GM12878 (cell line): ENCODE measurements around the gene CMTM3.

ENCODE experiments used
- CREB1 ChIP-seq: IDR thresholded peaks from 2 replicates; pipeline ENCODE4 v1.6.1; 2012; ENCODE audit warnings: low read depth, mild to moderate bottlenecking, inconsistent platforms
- EZH2 ChIP-seq: IDR thresholded peaks from 2 replicates; pipeline ENCODE4 v1.6.1; 2012; ENCODE audit warnings: low read depth, mild to moderate bottlenecking, control low read depth, inconsistent platforms, low read length, borderline replicate concordance; ENCODE audit not compliant: control insufficient read depth
- GABPA ChIP-seq: IDR thresholded peaks from 2 replicates; pipeline ENCODE4 v1.6.1; 2014; ENCODE audit warnings: antibody characterized with exemption, low read depth, mild to moderate bottlenecking, inconsistent platforms
- MEF2B ChIP-seq: fragments of 450-650 bp; IDR thresholded peaks from 2 replicates; pipeline ENCODE4 v1.6.1; 2018; ENCODE audit warnings: mild to moderate bottlenecking, moderate library complexity; ENCODE audit not compliant: partially characterized antibody, poor library complexity, severe bottlenecking
- PAX8 ChIP-seq: fragments of 450-650 bp; IDR thresholded peaks from 2 replicates; pipeline ENCODE4 v1.6.1; 2017; ENCODE audit warnings: mild to moderate bottlenecking, moderate library complexity
- RELA ChIP-seq: fragments of 450-650 bp; IDR thresholded peaks from 2 replicates; pipeline ENCODE4 v1.8.0; 2014; ENCODE audit warnings: borderline replicate concordance; ENCODE audit not compliant: partially characterized antibody
- SMAD1 ChIP-seq: fragments of 450-650 bp; IDR thresholded peaks from 2 replicates; pipeline ENCODE4 v1.6.1; 2018; ENCODE audit warnings: mild to moderate bottlenecking, low read depth; ENCODE audit not compliant: partially characterized antibody
- ZNF24 ChIP-seq: fragments of 450-650 bp; IDR thresholded peaks from 2 replicates; pipeline ENCODE4 v1.6.1; 2017; ENCODE audit warnings: antibody characterized with exemption, mild to moderate bottlenecking
- TF ChIP-seq, protein P1 (sequence below): IDR thresholded peaks from 2 replicates; pipeline ENCODE4 v1.6.1; 2011; ENCODE audit warnings: borderline replicate concordance, low read depth, mild to moderate bottlenecking, moderate library complexity, low read length; ENCODE audit not compliant: insufficient read depth, poor library complexity, severe bottlenecking
- TF ChIP-seq, protein P2 (sequence below), 3 experiments: IDR thresholded peaks in 2 of 3; conservative IDR thresholded peaks in 1 of 3; 2 replicates each; pipeline ENCODE4 v1.5.1; 2011; ENCODE audit warnings: low read depth in 3 of 3, low read length in 3 of 3, mild to moderate bottlenecking in 3 of 3, control low read depth in 2 of 3, moderate library complexity in 2 of 3, inconsistent platforms in 1 of 3, mixed read lengths in 1 of 3; ENCODE audit not compliant: control insufficient read depth in 2 of 3, insufficient read depth in 1 of 3; ENCODE audit errors: extremely low read depth in 1 of 3

DNA sequence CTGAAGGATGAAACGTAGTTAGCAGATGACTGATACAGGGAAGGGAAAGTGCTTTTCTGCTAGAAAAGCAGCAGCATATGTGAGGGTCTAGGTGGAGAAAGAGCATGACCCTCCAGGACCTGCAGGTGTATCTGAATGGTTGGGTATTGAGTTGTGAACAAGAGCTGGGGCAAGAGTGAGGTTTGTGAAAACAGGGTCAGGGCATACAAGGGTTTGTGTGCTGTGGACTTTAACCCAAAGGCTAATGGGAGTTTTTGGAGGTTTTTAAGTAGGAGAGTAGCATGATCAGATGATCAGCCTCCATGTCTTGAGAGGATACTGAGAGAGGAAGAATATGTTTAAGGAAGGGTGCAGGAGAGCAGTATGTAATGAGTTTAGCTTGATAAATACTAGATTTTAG is 44.4 kb upstream of the CMTM3 start:
- no peak for TF ChIP-seq MEF2B
- no peak for TF ChIP-seq GABPA
- TF ChIP-seq SMAD1, result no peak
- TF ChIP-seq, protein P1, sequence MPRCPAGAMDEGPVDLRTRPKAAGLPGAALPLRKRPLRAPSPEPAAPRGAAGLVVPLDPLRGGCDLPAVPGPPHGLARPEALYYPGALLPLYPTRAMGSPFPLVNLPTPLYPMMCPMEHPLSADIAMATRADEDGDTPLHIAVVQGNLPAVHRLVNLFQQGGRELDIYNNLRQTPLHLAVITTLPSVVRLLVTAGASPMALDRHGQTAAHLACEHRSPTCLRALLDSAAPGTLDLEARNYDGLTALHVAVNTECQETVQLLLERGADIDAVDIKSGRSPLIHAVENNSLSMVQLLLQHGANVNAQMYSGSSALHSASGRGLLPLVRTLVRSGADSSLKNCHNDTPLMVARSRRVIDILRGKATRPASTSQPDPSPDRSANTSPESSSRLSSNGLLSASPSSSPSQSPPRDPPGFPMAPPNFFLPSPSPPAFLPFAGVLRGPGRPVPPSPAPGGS, result no peak
- TF ChIP-seq CREB1, result no peak
- TF ChIP-seq EZH2, result no peak
- TF ChIP-seq PAX8, result no peak
- TF ChIP-seq RELA, result no peak
- TF ChIP-seq ZNF24, result no peak
- TF ChIP-seq, protein P2, sequence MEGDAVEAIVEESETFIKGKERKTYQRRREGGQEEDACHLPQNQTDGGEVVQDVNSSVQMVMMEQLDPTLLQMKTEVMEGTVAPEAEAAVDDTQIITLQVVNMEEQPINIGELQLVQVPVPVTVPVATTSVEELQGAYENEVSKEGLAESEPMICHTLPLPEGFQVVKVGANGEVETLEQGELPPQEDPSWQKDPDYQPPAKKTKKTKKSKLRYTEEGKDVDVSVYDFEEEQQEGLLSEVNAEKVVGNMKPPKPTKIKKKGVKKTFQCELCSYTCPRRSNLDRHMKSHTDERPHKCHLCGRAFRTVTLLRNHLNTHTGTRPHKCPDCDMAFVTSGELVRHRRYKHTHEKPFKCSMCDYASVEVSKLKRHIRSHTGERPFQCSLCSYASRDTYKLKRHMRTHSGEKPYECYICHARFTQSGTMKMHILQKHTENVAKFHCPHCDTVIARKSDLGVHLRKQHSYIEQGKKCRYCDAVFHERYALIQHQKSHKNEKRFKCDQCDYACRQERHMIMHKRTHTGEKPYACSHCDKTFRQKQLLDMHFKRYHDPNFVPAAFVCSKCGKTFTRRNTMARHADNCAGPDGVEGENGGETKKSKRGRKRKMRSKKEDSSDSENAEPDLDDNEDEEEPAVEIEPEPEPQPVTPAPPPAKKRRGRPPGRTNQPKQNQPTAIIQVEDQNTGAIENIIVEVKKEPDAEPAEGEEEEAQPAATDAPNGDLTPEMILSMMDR (IDR thresholded peaks at IDR 0.05 in 2 of 3, conservative IDR thresholded peaks at IDR 0.05 in 1 of 3; ENCODE audit: control insufficient read depth in 2 of 3, extremely low read depth in 1 of 3, insufficient read depth in 1 of 3, low read depth in 3 of 3, low read length in 3 of 3), result no peak
